ENCODE results near the gene EIF1AX. TPM values are rescaled to one million over a fixed set of nuclear protein-coding genes. Genes with fewer than 3 reads are reported as not detected.

EIF1AX gene
- total RNA-seq, 2 experiments from 2014 or later = 51.2 to 54.5 TPM

DNA sequence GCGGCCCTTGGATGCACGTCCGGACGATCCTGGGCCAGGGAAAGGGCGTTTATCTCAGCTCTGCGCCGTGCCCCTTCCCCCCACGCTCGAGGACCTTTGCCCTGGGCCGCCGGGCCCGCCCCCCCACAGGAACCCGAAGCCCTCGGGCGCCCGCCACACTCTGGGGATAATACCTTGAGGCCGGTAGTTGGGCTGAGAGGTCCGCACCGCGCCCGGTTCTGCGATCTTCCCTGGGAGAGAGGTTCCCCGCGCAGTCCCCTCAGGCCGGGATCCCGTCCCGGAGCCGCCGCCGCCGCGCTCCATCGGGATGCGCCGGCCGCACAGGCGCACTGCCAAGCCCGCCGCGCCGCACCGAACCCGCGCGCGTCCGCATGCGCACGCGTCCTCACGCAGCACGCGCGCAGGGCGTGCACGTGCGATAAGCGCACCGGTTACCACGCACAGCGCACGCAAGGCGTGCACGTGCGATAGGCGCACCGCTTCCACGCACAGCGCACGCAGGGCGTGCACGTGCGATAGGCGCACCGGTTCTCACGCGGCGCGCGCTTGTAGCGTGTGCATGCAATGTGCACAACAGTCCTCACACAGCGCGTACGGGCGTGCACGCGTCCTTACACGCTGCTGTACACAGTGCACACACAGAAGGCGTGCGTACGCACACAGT lies 24.9 kb downstream of the EIF1AX start, which contains the start of gene MAP7D2:
MAP7D2 (minus strand) TSS at position 331 of the 664 bp plus-strand sequence; CDS start at position 303, 28 bp downstream.
- no peak within 1 kb of the TSS for H3K4me3 Mint-ChIP-seq
- peaks cover 13% of the 10 kb centered on the region for H3K4me1 Mint-ChIP-seq

DNA sequence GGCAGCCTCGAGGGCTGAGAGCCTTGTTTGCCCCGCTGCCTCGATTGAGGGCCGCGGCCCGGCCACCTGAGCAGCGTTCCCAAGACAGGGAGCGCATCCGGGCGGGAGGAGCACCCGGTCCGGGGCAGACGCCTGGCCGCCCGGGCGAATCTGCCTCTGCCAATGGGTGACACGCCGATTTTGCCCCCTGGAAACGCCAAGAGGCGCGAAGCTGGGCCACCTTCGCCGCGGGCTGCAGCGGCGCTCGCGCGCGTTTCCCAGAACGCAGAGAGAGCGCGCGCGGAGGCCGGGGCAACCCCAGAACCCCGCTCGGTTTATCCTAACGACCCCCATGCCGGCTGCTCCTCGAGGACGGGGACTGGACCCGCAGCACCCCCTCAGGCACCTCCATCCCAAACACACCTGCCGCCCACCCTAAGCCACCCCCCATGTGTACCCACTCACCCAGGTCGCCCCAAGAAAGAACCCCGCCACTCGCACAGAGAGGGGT lies 25.5 kb downstream of the EIF1AX start:
- Mint-ChIP-seq H3K36me3 (ENCODE audit: low read depth) (no peaks in the 10 kb centered on the region), H3K4me3 (no peak overlapping the region), H3K4me1 (peaks cover 13% of the 10 kb centered on the region), H3K9me3 (no peaks in the 10 kb centered on the region), H3K27ac (no peak overlapping the region), H3K27me3 (peaks cover 17% of the 10 kb centered on the region)
- no peak for DNase-seq
- POLR2A ChIA-PET = no interaction called here
- CTCF ChIA-PET = no interaction called here

More for the DNA sequence above, 24.9 kb downstream of the EIF1AX start, which contains the start of gene MAP7D2:
- no peak for DNase-seq
- Mint-ChIP-seq H3K36me3 (ENCODE audit: low read depth) (no peaks in the 10 kb centered on the region), H3K27me3 (peaks cover 17% of the 10 kb centered on the region), H3K9me3 (no peaks in the 10 kb centered on the region), H3K27ac (no peak within 1 kb of the TSS)
- ChIA-PET CTCF (no interaction called here), POLR2A (no interaction called here)

DNA sequence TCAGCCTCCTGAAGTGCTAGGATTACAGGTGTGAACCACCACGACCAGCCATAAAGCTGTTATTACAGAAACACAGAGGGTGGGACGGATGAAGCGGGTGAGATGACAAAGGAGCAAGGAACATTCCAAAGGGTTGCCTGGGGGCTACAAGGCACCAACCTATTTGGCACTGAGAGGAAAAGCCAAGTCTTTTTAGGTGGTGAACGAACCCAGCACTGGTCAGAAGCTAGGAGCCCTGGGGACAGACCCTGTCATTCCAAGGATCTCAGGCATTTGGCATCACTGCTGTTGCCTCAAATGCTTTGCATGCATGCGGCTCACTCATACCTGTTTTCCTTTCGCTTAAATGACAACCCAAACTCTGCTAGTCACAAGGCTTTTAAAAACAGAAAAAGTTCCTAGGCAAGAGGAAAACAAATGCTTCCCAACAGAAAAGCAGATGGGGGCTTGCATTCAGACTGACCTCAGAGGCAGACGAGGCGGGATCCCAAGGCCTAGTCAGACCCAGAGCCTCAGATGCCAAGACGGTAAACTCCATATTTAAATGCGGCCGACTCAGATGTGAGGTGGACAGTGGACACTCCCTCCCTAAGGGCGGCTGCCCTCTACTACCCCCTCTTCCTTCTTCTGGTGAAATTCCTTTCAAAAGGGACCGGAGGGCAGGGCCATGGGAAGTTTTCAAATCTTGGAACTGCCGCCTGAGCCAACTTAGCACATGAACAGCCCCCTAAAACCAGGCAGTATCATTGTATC lies 29.4 kb downstream of the EIF1AX start:
- peaks cover 14% of the 10 kb centered on the region for H3K27me3 Mint-ChIP-seq
- ChIA-PET POLR2A (no interaction called here), CTCF (no interaction called here)
- H3K9me3 Mint-ChIP-seq = no peaks in the 10 kb centered on the region
- no peak overlapping the region for H3K4me3 Mint-ChIP-seq
- peaks cover 8% of the 10 kb centered on the region for H3K4me1 Mint-ChIP-seq
- H3K27ac Mint-ChIP-seq = no peak overlapping the region
- no peaks in the 10 kb centered on the region for H3K36me3 Mint-ChIP-seq (ENCODE audit: low read depth)
- DNase-seq = no peak

DNA sequence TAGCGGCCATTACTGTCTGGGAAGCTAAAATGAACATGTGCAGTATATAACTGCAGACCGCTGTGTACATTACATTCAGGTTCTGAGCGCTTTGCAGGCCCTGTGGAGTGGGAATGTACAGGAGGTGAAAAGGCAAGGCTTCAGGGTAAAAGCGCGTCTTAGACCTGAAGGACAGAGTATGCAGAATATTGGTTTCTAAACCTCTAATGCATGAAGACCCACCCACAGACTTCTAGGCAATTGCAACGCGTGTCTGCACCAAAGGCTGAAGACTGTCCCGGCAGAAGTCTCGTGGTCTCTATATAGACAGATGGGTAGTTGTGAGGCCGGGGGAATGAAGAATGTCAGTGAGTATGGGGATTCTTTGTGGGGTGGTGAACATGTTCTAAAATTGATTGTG lies 30.4 kb downstream of the EIF1AX start:
- Mint-ChIP-seq H3K27ac (no peak overlapping the region), H3K4me1 (peaks cover 8% of the 10 kb centered on the region), H3K27me3 (peaks cover 10% of the 10 kb centered on the region), H3K36me3 (ENCODE audit: low read depth) (no peaks in the 10 kb centered on the region), H3K9me3 (no peaks in the 10 kb centered on the region), H3K4me3 (no peak overlapping the region)
- ChIA-PET CTCF (no interaction called here), POLR2A (no interaction called here)
- no peak for DNase-seq

DNA sequence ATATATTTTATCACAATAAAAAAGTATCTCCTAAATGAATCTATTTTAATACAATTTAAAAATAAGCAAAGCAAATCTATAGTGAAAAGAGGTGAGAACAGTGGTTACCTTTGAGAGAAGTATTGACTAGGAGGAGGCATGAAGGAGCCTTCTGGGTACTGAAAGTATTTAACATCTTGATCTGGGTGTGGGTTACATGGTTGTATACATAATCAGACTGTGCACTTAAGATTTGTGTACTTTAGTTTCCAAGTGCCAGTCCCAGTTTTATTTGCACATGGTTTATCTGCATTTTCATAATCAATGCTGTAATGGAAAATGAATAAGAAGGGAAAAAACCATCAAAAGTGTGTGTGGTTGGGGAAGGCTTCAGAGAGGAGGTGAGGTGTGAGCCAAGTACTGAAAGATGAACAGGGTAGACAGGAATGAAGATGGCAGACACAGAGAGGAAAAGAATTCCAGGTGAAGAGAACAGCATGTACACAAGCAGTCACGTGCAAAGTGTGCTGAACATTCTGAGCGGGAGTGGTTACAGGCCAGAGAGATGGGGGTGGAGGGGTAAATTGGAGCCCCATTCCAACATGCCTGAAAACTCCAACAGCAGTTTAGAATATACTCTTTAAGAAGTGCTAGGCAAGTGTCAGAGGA lies 39.6 kb downstream of the EIF1AX start:
- H3K27ac Mint-ChIP-seq = no peak overlapping the region
- no peak for DNase-seq
- no peaks in the 10 kb centered on the region for H3K4me1 Mint-ChIP-seq
- no peaks in the 10 kb centered on the region for H3K9me3 Mint-ChIP-seq
- no peak overlapping the region for H3K4me3 Mint-ChIP-seq
- no peaks in the 10 kb centered on the region for H3K27me3 Mint-ChIP-seq
- POLR2A ChIA-PET = no interaction called here
- H3K36me3 Mint-ChIP-seq (ENCODE audit: low read depth) = no peaks in the 10 kb centered on the region
- CTCF ChIA-PET = no interaction called here

DNA sequence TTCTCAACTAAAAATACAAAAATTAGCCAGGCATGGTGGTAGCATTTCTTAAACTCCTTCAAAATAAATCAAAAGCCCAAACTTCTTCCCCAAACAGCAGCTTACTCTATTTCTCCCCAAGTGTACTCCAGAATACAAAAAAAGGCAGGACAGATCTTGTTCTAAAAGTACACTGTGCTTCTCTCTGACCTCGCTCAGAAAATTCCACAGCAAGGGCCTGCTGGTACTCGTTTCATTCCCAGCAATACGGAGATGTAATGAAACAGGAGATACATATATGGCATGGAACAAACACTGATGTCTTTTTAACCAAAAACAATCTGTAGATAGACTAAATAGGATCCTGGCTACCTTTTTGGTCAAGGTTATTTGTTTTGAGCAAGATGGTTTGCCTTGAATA lies 50.1 kb downstream of the EIF1AX start:
- H3K4me3 Mint-ChIP-seq = no peak overlapping the region
- no peak overlapping the region for H3K27ac Mint-ChIP-seq
- no peaks in the 10 kb centered on the region for H3K36me3 Mint-ChIP-seq (ENCODE audit: low read depth)
- DNase-seq = no peak
- POLR2A ChIA-PET = no interaction called here
- no peaks in the 10 kb centered on the region for H3K9me3 Mint-ChIP-seq
- CTCF ChIA-PET = no interaction called here
- no peaks in the 10 kb centered on the region for H3K4me1 Mint-ChIP-seq
- H3K27me3 Mint-ChIP-seq = peaks cover 8% of the 10 kb centered on the region

DNA sequence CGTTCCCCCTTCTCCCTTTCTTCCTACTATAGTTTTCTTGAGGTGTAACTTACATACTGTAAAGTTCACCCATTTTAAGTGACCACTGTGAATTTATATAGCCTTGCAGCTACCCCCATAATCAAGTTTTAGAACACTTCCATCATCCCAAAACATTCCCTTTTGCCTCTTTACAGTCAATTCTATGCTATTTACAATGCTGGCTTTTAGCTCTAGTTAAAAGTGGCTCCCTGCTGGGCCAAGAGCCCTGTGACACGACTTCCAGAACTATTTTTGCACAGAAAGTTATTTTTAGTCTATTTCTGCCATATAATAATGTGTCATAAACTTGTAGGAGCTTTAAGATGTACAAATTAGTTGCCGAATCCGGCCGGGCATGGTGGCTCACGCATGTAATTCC lies 51.8 kb downstream of the EIF1AX start:
- H3K4me1 Mint-ChIP-seq = no peaks in the 10 kb centered on the region
- no peaks in the 10 kb centered on the region for H3K36me3 Mint-ChIP-seq (ENCODE audit: low read depth)
- H3K9me3 Mint-ChIP-seq = no peaks in the 10 kb centered on the region
- H3K4me3 Mint-ChIP-seq = no peak overlapping the region
- no peak overlapping the region for H3K27ac Mint-ChIP-seq
- CTCF ChIA-PET = no interaction called here
- DNase-seq = no peak
- peaks cover 8% of the 10 kb centered on the region for H3K27me3 Mint-ChIP-seq
- POLR2A ChIA-PET = no interaction called here

DNA sequence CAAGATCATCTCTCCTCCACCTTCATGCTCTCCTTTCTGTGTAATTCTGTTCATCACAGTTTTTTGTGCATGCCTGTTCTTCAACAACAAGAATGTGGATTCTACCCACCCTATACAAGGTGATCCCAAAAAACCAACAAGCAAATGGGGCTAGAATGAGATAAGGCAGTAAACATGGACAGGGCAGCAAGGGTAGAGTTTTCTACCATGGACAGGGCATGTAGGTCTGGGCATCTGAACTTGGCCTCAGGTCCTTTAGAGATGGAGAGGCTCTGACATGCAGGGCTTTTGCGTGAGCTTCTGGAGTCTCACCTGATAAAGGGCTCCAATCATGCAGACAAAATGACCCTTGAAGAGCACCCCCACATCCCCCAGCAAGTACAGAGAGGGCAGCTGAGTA lies 61.4 kb downstream of the EIF1AX start:
- Mint-ChIP-seq H3K27ac (no peak overlapping the region), H3K36me3 (ENCODE audit: low read depth) (no peaks in the 10 kb centered on the region), H3K27me3 (peaks cover 2% of the 10 kb centered on the region), H3K9me3 (no peaks in the 10 kb centered on the region), H3K4me3 (no peak overlapping the region), H3K4me1 (no peaks in the 10 kb centered on the region)
- CTCF ChIA-PET = no interaction called here
- POLR2A ChIA-PET = no interaction called here
- no peak for DNase-seq

Other genes starting within 250 kb of the EIF1AX start
- 1 to 10 TPM; 8.4 to 8.6 TPM for gene BCLAF3, start 150.8 kb downstream of the EIF1AX start, total RNA-seq
- under 1 TPM; 0.43 to 0.50 TPM for gene MAP7D2, start 24.9 kb downstream of the EIF1AX start, total RNA-seq
- 10 to 100 TPM; 76.6 to 78.0 TPM for gene RPS6KA3, start 125.1 kb upstream of the EIF1AX start, total RNA-seq

All from activated CD4-positive, alpha-beta memory T cell treated with anti-CD3 and anti-CD28 coated beads, Interleukin-2, amount 10 ng/mL, durations not matched to agents 7 days and 5 days (primary cell).